Esophagus mucosa (tissue), 1 donor: ENCODE data around the gene PDYN. TPM values are rescaled to one million over a fixed set of nuclear protein-coding genes. Genes with fewer than 3 reads are reported as not detected.

ENCODE experiments used
- ATAC-seq: fragments of 200-7000 bp; cut with Tn5 transposase; one replicate; pipeline ENCODE4 v1.9.1; 2020
- total RNA-seq: library from RNA; stranded (reverse); gene quantifications from one replicate; pipeline ENCODE4 v1.2.4, GENCODE V29; 2023
- donor health status: DM: yes; HTN: yes; CAD: no.

PDYN gene
- total RNA-seq, 1 donor from 2014 or later = not detected

- ATAC-seq = no peak
Measured at GRCh38 chr20:1950836-1951235, 43.0 kb downstream of the PDYN start.

- ATAC-seq = no peak
Measured at GRCh38 chr20:1949347-1950100, 44.3 kb downstream of the PDYN start.

GRCh38 chr20:1947535-1947846 is 46.4 kb downstream of the PDYN start:
- ATAC-seq = no peak

GRCh38 chr20:1946762-1947534 is 46.9 kb downstream of the PDYN start:
- peak; percentile 27 for ATAC-seq

- no peak for ATAC-seq
Measured at GRCh38 chr20:1946442-1946761, 47.5 kb downstream of the PDYN start.

- no peak for ATAC-seq
Measured at GRCh38 chr20:1945660-1946059, 48.2 kb downstream of the PDYN start.

- no peak for ATAC-seq
Measured at GRCh38 chr20:1945134-1945618, 48.7 kb downstream of the PDYN start.

GRCh38 chr20:1944345-1945091 is 49.3 kb downstream of the PDYN start:
- peak; percentile 32 for ATAC-seq

- peak; percentile 93 for ATAC-seq
Measured at GRCh38 chr20:1943275-1944002, 50.4 kb downstream of the PDYN start.

GRCh38 chr20:1942486-1943274 is 51.2 kb downstream of the PDYN start:
- no peak for ATAC-seq

- ATAC-seq = no peak
Measured at GRCh38 chr20:1942061-1942460, 51.8 kb downstream of the PDYN start.

GRCh38 chr20:1941226-1941625 is 52.6 kb downstream of the PDYN start:
- peak; percentile 20 for ATAC-seq

- ATAC-seq = no peak
Measured at GRCh38 chr20:1940581-1940980, 53.3 kb downstream of the PDYN start.

GRCh38 chr20:1939270-1939595 is 54.6 kb downstream of the PDYN start:
- no peak for ATAC-seq

GRCh38 chr20:1938464-1939269 is 55.2 kb downstream of the PDYN start:
- ATAC-seq = no peak

GRCh38 chr20:1937316-1937976 is 56.4 kb downstream of the PDYN start:
- ATAC-seq = no peak

- ATAC-seq = no peak
Measured at GRCh38 chr20:1935696-1936366, 58.0 kb downstream of the PDYN start.

GRCh38 chr20:1934721-1935573 is 58.9 kb downstream of the PDYN start:
- ATAC-seq = peak; percentile 90

- no peak for ATAC-seq
Measured at GRCh38 chr20:1934156-1934555, 59.7 kb downstream of the PDYN start.
